IPS DF 6.9 (cell line): Measurements from ENCODE around the gene ZNF419.
"Not testable (repeated sequence)": the region's sequence is repeated elsewhere in the genome, so short reads cannot be mapped to it uniquely, and the experiment has no call there.

Experiments
- DNase-seq: peaks from one replicate; pipeline ENCODE4 v3.0.0-alpha.2; 2013; ENCODE audit warnings: low read depth, low spot score
- H3K27ac ChIP-seq: one replicate; pipeline ENCODE4 v1.5.1; 2013; ENCODE audit warnings: low read length, control low read depth
- H3K27me3 ChIP-seq: 2 replicates; pipeline ENCODE4 v1.6.1; 2013; ENCODE audit warnings: mild to moderate bottlenecking, low read length; ENCODE audit not compliant: control insufficient read depth, insufficient read depth
- H3K36me3 ChIP-seq: 2 replicates; pipeline ENCODE4 v1.6.1; 2013; ENCODE audit warnings: low read length; ENCODE audit not compliant: control insufficient read depth, insufficient read depth
- H3K4me1 ChIP-seq: 2 replicates; pipeline ENCODE4 v1.6.1; 2013; ENCODE audit warnings: low read length; ENCODE audit not compliant: control insufficient read depth, insufficient read depth
- H3K4me3 ChIP-seq: 2 replicates; pipeline ENCODE4 v1.5.1; 2013; ENCODE audit warnings: mild to moderate bottlenecking, low read length
- H3K9me3 ChIP-seq: 2 replicates; pipeline ENCODE4 v1.6.1; 2013; ENCODE audit warnings: low read length, inconsistent platforms; ENCODE audit not compliant: control insufficient read depth, insufficient read depth
- WGBS: extraction: QIAGEN DNeasy Blood & Tissue Kit; methylation state at CpG from one replicate; pipeline ENCODE4 v1.1.7; 2013; ENCODE audit warnings: mixed read lengths, missing lambda C conversion rate; ENCODE audit not compliant: insufficient read length, insufficient coverage; 5-methylcytosine and 5-hydroxymethylcytosine counted together

The ZNF419 gene

GRCh38 chr19:57487477-57488298 lies at the start of gene ZNF419:
ZNF419 (plus strand) TSS chr19:57487750; CDS start chr19:57487951, 201 bp downstream.
- WGBS: 100% methylated on average over 2 of the region's 69 CpGs
- peak; percentile 88 for DNase-seq
- H3K9me3 ChIP-seq, H3K4me1 ChIP-seq, H3K27me3 ChIP-seq, H3K27ac ChIP-seq: not testable (repeated sequence)
- H3K36me3 ChIP-seq: peaks cover 11% of the 10 kb centered on the region
- peak within 1 kb of the TSS; percentile 78 for H3K4me3 ChIP-seq

GRCh38 chr19:57437931-57438330 lies 49.6 kb upstream of the ZNF419 start:
- no peak for DNase-seq
- H3K27me3 ChIP-seq: no peaks in the 10 kb centered on the region
- H3K4me1 ChIP-seq: no peaks in the 10 kb centered on the region; the same call in 1 of the 2 replicates
- H3K27ac ChIP-seq: no peak overlapping the region
- no CpG with 5 or more reads among the region's 4 CpGs for WGBS
- no peak overlapping the region for H3K4me3 ChIP-seq
- no peaks in the 10 kb centered on the region; the same call in 1 of the 2 replicates for H3K36me3 ChIP-seq
- H3K9me3 ChIP-seq: no peaks in the 10 kb centered on the region

- no peak for DNase-seq
Observed at GRCh38 chr19:57438925-57439324, 48.6 kb upstream of the ZNF419 start.

GRCh38 chr19:57441979-57442752 lies 45.4 kb upstream of the ZNF419 start:
- H3K9me3 ChIP-seq: no peaks in the 10 kb centered on the region
- WGBS: no CpG with 5 or more reads among the region's 7 CpGs
- H3K27ac ChIP-seq: no peak overlapping the region
- peaks cover 7% of the 10 kb centered on the region; the same call in 1 of the 2 replicates for H3K36me3 ChIP-seq
- no peaks in the 10 kb centered on the region for H3K27me3 ChIP-seq
- DNase-seq: no peak
- H3K4me1 ChIP-seq: no peaks in the 10 kb centered on the region
- no peak overlapping the region for H3K4me3 ChIP-seq

More at GRCh38 chr19:57438925-57439324, 48.6 kb upstream of the ZNF419 start:
- Histone ChIP-seq H3K9me3 (no peaks in the 10 kb centered on the region), H3K4me1 (no peaks in the 10 kb centered on the region; the same call in 1 of the 2 replicates), H3K4me3 (no peak overlapping the region), H3K27me3 (no peaks in the 10 kb centered on the region), H3K36me3 (peaks cover 4% of the 10 kb centered on the region; the same call in 1 of the 2 replicates), H3K27ac (no peak overlapping the region)
- WGBS: no CpG with 5 or more reads among the region's 9 CpGs

- Histone ChIP-seq H3K9me3 (no peaks in the 10 kb centered on the region), H3K4me3 (no peak overlapping the region), H3K4me1 (no peaks in the 10 kb centered on the region), H3K36me3 (peaks cover 7% of the 10 kb centered on the region; the same call in 1 of the 2 replicates), H3K27ac (no peak overlapping the region), H3K27me3 (no peaks in the 10 kb centered on the region)
- WGBS: no CpG with 5 or more reads among the region's 5 CpGs
- DNase-seq: no peak
Observed at GRCh38 chr19:57443121-57443696, 44.3 kb upstream of the ZNF419 start.

- H3K9me3 ChIP-seq: no peaks in the 10 kb centered on the region
- no peaks in the 10 kb centered on the region for H3K36me3 ChIP-seq
- H3K27ac ChIP-seq: no peak overlapping the region
- no peak overlapping the region for H3K4me3 ChIP-seq
- no peaks in the 10 kb centered on the region for H3K27me3 ChIP-seq
- no CpG with 5 or more reads among the region's 3 CpGs for WGBS
- no peak for DNase-seq
- H3K4me1 ChIP-seq: no peaks in the 10 kb centered on the region
Observed at GRCh38 chr19:57452307-57452706, 35.2 kb upstream of the ZNF419 start.

- DNase-seq: no peak
- Histone ChIP-seq H3K9me3 (no peaks in the 10 kb centered on the region; the same call in none of the 2 replicates), H3K27ac (no peak overlapping the region), H3K4me3 (no peak overlapping the region), H3K36me3 (no peaks in the 10 kb centered on the region), H3K4me1 (no peaks in the 10 kb centered on the region), H3K27me3 (no peaks in the 10 kb centered on the region)
- WGBS: no CpG with 5 or more reads among the region's 5 CpGs
Observed at GRCh38 chr19:57465680-57466381, 21.7 kb upstream of the ZNF419 start.

GRCh38 chr19:57466489-57466888 lies 21.1 kb upstream of the ZNF419 start:
- no peaks in the 10 kb centered on the region for H3K27me3 ChIP-seq
- WGBS: no CpG with 5 or more reads among the region's 5 CpGs
- H3K27ac ChIP-seq: no peak overlapping the region
- DNase-seq: no peak
- H3K36me3 ChIP-seq: no peaks in the 10 kb centered on the region
- H3K4me3 ChIP-seq: no peak overlapping the region
- H3K9me3 ChIP-seq: no peaks in the 10 kb centered on the region; the same call in none of the 2 replicates
- no peaks in the 10 kb centered on the region for H3K4me1 ChIP-seq

GRCh38 chr19:57473646-57474045 lies 13.9 kb upstream of the ZNF419 start:
- WGBS: no CpG with 5 or more reads among the region's 4 CpGs
- DNase-seq: no peak
- H3K27ac ChIP-seq: no peak overlapping the region
- H3K27me3 ChIP-seq: no peaks in the 10 kb centered on the region
- H3K4me1 ChIP-seq: no peaks in the 10 kb centered on the region
- no peak overlapping the region for H3K4me3 ChIP-seq
- H3K9me3 ChIP-seq: peaks cover 20% of the 10 kb centered on the region
- peaks cover 27% of the 10 kb centered on the region for H3K36me3 ChIP-seq
